Neural progenitor cell (in vitro differentiated cells): ENCODE data around the gene CAPN2.

Experiments used
- EZH2 ChIP-seq: fragments of 200-600 bp; sonication (generic); IDR thresholded peaks from 2 replicates; pipeline ENCODE4 v1.6.1; 2017; ENCODE audit warnings: antibody characterized with exemption, mild to moderate bottlenecking, moderate library complexity
- TF ChIP-seq, protein P1 (sequence below): fragments of 200-600 bp; sonication (generic); IDR thresholded peaks from 2 replicates; pipeline ENCODE4 v1.5.1; 2017; ENCODE audit warnings: antibody characterized with exemption, mild to moderate bottlenecking

DNA sequence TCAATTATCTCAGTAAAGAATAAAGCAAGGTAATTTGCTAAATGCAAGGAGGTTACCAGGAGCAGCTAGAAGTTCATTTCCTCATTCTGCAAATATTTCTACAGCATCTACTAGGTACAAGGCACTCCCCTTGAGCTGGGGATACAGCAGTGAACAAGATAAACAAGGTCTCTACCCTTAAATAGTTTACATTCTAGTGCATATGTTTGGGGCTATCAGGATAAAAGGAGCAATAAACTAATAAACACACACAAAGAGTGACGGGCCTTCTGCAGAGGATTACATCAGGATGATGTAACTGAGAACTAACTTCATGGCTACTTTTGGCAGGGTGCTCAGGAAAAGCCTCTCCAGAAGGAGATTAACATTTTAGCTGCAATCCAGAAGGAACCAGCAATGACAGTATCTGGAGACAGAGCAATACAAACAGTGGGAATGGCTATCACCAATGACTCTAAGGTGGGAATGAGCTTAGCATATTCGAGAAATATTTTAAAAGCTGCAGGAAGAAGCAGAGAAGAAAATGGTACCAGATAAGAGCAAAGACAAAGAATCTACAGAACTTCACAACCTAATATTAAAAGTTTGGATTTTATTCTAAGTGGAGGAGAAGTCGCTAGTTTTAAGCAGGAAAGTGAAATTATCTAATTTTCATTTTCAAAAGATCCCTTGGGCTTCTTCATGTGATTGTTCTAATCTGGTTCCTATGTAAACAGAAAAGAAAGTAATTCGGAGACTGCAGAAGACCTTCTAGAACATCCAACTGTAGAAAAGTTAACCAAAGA lies 107.6 kb downstream of the CAPN2 start:
- TF ChIP-seq, protein P1, sequence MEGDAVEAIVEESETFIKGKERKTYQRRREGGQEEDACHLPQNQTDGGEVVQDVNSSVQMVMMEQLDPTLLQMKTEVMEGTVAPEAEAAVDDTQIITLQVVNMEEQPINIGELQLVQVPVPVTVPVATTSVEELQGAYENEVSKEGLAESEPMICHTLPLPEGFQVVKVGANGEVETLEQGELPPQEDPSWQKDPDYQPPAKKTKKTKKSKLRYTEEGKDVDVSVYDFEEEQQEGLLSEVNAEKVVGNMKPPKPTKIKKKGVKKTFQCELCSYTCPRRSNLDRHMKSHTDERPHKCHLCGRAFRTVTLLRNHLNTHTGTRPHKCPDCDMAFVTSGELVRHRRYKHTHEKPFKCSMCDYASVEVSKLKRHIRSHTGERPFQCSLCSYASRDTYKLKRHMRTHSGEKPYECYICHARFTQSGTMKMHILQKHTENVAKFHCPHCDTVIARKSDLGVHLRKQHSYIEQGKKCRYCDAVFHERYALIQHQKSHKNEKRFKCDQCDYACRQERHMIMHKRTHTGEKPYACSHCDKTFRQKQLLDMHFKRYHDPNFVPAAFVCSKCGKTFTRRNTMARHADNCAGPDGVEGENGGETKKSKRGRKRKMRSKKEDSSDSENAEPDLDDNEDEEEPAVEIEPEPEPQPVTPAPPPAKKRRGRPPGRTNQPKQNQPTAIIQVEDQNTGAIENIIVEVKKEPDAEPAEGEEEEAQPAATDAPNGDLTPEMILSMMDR: no peak
- TF ChIP-seq EZH2: no peak
